GM20431 (cell line): ENCODE data around the gene GAL.

Experiments used
- in situ Hi-C: fragments of 300-500 bp; cut with MseI, MboI; formaldehyde crosslinking; loops from one replicate; pipeline ENCODE4 v1.15.0; 2020; ENCODE audit warnings: low sequenced_read_pairs; ENCODE audit not compliant: unreplicated experiment

The GAL gene

GRCh38 chr11:68677432-68677831, 6.9 kb upstream of the GAL start:
- in situ Hi-C loops, result no loop called here

- in situ Hi-C loops, result no loop called here
These were observed 6.3 kb upstream of the GAL start for GRCh38 chr11:68678031-68678441.

- in situ Hi-C loops, result no loop called here
These were observed 3.7 kb upstream of the GAL start for GRCh38 chr11:68680541-68681231.

GRCh38 chr11:68682531-68682961, 1.8 kb upstream of the GAL start:
- in situ Hi-C loops, result no loop called here

GRCh38 chr11:68683121-68683520, 1.2 kb upstream of the GAL start:
- in situ Hi-C loops, result no loop called here

- in situ Hi-C loops, result no loop called here
These were observed 584 bp upstream of the GAL start for GRCh38 chr11:68683536-68684384.

- in situ Hi-C loops, result no loop called here
These were observed 1.5 kb downstream of the GAL start for GRCh38 chr11:68685656-68686380.

GRCh38 chr11:68686486-68686885, 2.1 kb downstream of the GAL start:
- in situ Hi-C loops, result no loop called here

- in situ Hi-C loops, result no loop called here
These were observed 3.0 kb downstream of the GAL start for GRCh38 chr11:68687311-68687710.

- in situ Hi-C loops, result no loop called here
These were observed 3.6 kb downstream of the GAL start for GRCh38 chr11:68687986-68688385.

GRCh38 chr11:68688881-68689280, 4.5 kb downstream of the GAL start:
- in situ Hi-C loops, result no loop called here

GRCh38 chr11:68689737-68690625, 5.6 kb downstream of the GAL start:
- in situ Hi-C loops, result no loop called here

GRCh38 chr11:68690671-68691401, 6.5 kb downstream of the GAL start:
- in situ Hi-C loops, result no loop called here

GRCh38 chr11:68691402-68691784, 7.0 kb downstream of the GAL start:
- in situ Hi-C loops, result no loop called here

- in situ Hi-C loops, result no loop called here
These were observed 7.8 kb downstream of the GAL start for GRCh38 chr11:68692115-68692514.

- in situ Hi-C loops, result no loop called here
These were observed 8.6 kb downstream of the GAL start for GRCh38 chr11:68692871-68693483.

- in situ Hi-C loops, result no loop called here
These were observed 9.1 kb downstream of the GAL start for GRCh38 chr11:68693484-68693882.

- in situ Hi-C loops, result no loop called here
These were observed 10.3 kb downstream of the GAL start for GRCh38 chr11:68694431-68695297.
